ENCODE measurements around the gene RHBDL2. TPM values are rescaled to one million over a fixed set of nuclear protein-coding genes. Genes with fewer than 3 reads are reported as not detected.

Gene RHBDL2
- total and polyA plus RNA-seq, 4 donors = 0.14 to 0.28 (median 0.17) TPM; not detected in 1

GRCh38 chr1:38953433-38953860 lies 11.8 kb upstream of the RHBDL2 start:
- Histone ChIP-seq H3K27ac (ENCODE audit: low read depth in 1 of 2, low read length in 2 of 2) (no peak overlapping the region), H3K9ac (ENCODE audit: low read depth in 1 of 2, low read length in 2 of 2) (no peak overlapping the region), H3K4me1 (ENCODE audit: control insufficient read depth in 4 of 4, insufficient read depth in 4 of 4, low read length in 3 of 4) (no peaks in the 10 kb centered on the region), H3K27me3 (ENCODE audit: control insufficient read depth in 4 of 4, insufficient read depth in 4 of 4, low read length in 3 of 4) (no peaks in the 10 kb centered on the region), H3K9me3 (ENCODE audit: control insufficient read depth in 4 of 4, low read length in 3 of 4) (no peaks in the 10 kb centered on the region), H3K36me3 (ENCODE audit: control insufficient read depth in 4 of 4, insufficient read depth in 3 of 4, low read depth in 1 of 4, low read length in 3 of 4) (no peaks in the 10 kb centered on the region), H3K4me3 (ENCODE audit: low read depth in 1 of 3, low read length in 3 of 3) (no peak overlapping the region)
- no peak for DNase-seq (ENCODE audit: low spot score)
- 51% methylated on average over 4 of the region's 4 CpGs for WGBS
- TF ChIP-seq JUND (IDR thresholded peaks at IDR 0.05) = no peak

DNA sequence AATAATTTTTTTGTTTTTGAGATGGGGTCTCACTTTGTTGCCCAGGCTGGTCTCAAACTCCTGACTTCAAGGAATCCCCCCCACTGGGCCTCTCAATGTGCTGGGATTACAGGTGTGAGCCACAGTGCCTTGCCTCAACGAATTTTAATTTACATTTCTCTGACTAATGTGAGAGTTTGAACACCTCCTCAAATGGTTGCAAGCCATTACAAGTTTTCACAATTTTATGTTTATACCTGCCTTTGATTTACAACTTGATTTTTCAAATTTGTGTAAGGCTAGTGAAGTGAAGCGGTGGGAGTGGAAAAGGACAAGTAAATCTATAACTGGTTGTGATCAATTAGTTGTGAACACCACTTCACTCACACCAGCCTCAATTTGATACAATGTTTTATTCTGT lies 8.9 kb upstream of the RHBDL2 start:
- Histone ChIP-seq H3K9ac (ENCODE audit: low read depth in 1 of 2, low read length in 2 of 2) (no peak overlapping the region), H3K4me3 (ENCODE audit: low read depth in 1 of 3, low read length in 3 of 3) (no peak overlapping the region), H3K9me3 (ENCODE audit: control insufficient read depth in 4 of 4, low read length in 3 of 4) (no peaks in the 10 kb centered on the region), H3K27me3 (ENCODE audit: control insufficient read depth in 4 of 4, insufficient read depth in 4 of 4, low read length in 3 of 4) (no peaks in the 10 kb centered on the region), H3K36me3 (ENCODE audit: control insufficient read depth in 4 of 4, insufficient read depth in 3 of 4, low read depth in 1 of 4, low read length in 3 of 4) (no peaks in the 10 kb centered on the region), H3K27ac (ENCODE audit: low read depth in 1 of 2, low read length in 2 of 2) (no peak overlapping the region), H3K4me1 (ENCODE audit: control insufficient read depth in 4 of 4, insufficient read depth in 4 of 4, low read length in 3 of 4) (no peaks in the 10 kb centered on the region)
- WGBS = 74% methylated on average over 2 of the region's 2 CpGs
- TF ChIP-seq FOXA1 (IDR thresholded peaks at IDR 0.05) (no peak), HNF4A (conservative IDR thresholded peaks at IDR 0.05) (no peak), FOXA2 (IDR thresholded peaks at IDR 0.05) (no peak), CTCF (IDR thresholded peaks at IDR 0.05; ENCODE audit: low read depth, low read length, missing input control) (no peak), EGR1 (IDR thresholded peaks at IDR 0.05; ENCODE audit: low read depth in 2 of 2) (no peak), ATF3 (IDR thresholded peaks at IDR 0.05) (no peak)
- no peak for DNase-seq (ENCODE audit: low spot score)

GRCh38 chr1:38944547-38944946 lies 2.9 kb upstream of the RHBDL2 start:
- no peaks in the 10 kb centered on the region for H3K27me3 ChIP-seq (ENCODE audit: control insufficient read depth in 4 of 4, insufficient read depth in 4 of 4, low read length in 3 of 4)
- TF ChIP-seq FOXA1 (IDR thresholded peaks at IDR 0.05) (no peak), NR2F2 (IDR thresholded peaks at IDR 0.05) (no peak)
- no peaks in the 10 kb centered on the region for H3K9me3 ChIP-seq (ENCODE audit: control insufficient read depth in 4 of 4, low read length in 3 of 4)
- H3K36me3 ChIP-seq (ENCODE audit: control insufficient read depth in 4 of 4, insufficient read depth in 3 of 4, low read depth in 1 of 4, low read length in 3 of 4) = no peaks in the 10 kb centered on the region
- no peak overlapping the region for H3K27ac ChIP-seq (ENCODE audit: low read depth in 1 of 2, low read length in 2 of 2)
- 92% methylated on average over 4 of the region's 4 CpGs for WGBS
- H3K4me1 ChIP-seq (ENCODE audit: control insufficient read depth in 4 of 4, insufficient read depth in 4 of 4, low read length in 3 of 4) = no peaks in the 10 kb centered on the region
- H3K4me3 ChIP-seq (ENCODE audit: low read depth in 1 of 3, low read length in 3 of 3) = no peak overlapping the region
- no peak overlapping the region for H3K9ac ChIP-seq (ENCODE audit: low read depth in 1 of 2, low read length in 2 of 2)
- DNase-seq (ENCODE audit: low spot score) = no peak

DNA sequence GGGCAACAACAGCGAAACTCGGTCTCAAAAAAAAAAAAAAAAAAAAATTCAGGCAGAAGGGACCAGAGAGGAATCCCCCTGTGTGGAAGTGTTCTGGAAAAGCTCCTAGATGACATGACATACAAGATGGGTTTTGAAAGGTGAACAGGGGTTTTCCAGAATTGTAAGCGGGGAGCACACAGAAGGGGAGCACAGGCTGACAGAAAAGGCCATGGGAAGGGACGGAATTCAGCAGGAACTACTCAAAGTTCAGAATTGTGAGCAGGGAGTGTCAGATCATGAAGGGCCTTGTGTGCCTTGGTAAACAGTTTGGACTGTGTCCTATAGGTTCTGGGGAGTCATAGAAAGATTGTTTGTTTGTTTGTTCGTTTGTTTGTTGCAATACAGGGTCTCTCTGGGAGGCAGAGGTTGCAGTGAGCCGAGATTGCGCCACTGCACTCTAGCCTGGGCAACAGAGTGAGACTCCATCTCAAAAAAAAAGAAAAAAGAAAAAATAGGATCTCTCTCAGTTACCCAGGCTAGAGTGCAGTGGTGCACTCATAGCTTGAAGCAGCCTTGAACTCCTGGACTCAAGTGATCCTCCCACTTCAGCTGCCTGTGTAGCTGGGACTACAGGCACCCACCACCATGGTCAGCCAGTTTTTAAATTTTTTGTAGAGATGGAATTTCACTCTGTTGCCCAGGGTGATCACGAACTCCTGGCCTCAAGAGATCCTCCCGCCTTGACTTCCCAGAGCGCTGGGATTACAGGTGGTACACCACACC lies 1.2 kb upstream of the RHBDL2 start:
- WGBS = 94% methylated on average over 10 of the region's 10 CpGs
- TF ChIP-seq RAD21 (IDR thresholded peaks at IDR 0.05) (no peak), JUND (IDR thresholded peaks at IDR 0.05) (no peak), SP1 (IDR thresholded peaks at IDR 0.05) (no peak), FOXA2 (IDR thresholded peaks at IDR 0.05) (no peak), MAX (IDR thresholded peaks at IDR 0.05) (no peak), GABPA (IDR thresholded peaks at IDR 0.05 in 1 of 2, conservative IDR thresholded peaks at IDR 0.05 in 1 of 2) (no peak), NR2F2 (IDR thresholded peaks at IDR 0.05) (no peak), ZBTB33 (IDR thresholded peaks at IDR 0.05) (no peak), TAF1 (conservative IDR thresholded peaks at IDR 0.05) (no peak), HNF4G (IDR thresholded peaks at IDR 0.05) (no peak), RXRA (IDR thresholded peaks at IDR 0.05) (no peak)

More for the DNA sequence above, 1.2 kb upstream of the RHBDL2 start:
- no peak overlapping the region for H3K4me3 ChIP-seq (ENCODE audit: low read depth in 1 of 3, low read length in 3 of 3)
- no peaks in the 10 kb centered on the region for H3K36me3 ChIP-seq (ENCODE audit: control insufficient read depth in 4 of 4, insufficient read depth in 3 of 4, low read depth in 1 of 4, low read length in 3 of 4)
- DNase-seq (ENCODE audit: low spot score) = no peak
- no peak overlapping the region for H3K9ac ChIP-seq (ENCODE audit: low read depth in 1 of 2, low read length in 2 of 2)
- H3K27ac ChIP-seq (ENCODE audit: low read depth in 1 of 2, low read length in 2 of 2) = no peak overlapping the region
- H3K27me3 ChIP-seq (ENCODE audit: control insufficient read depth in 4 of 4, insufficient read depth in 4 of 4, low read length in 3 of 4) = no peaks in the 10 kb centered on the region
- H3K9me3 ChIP-seq (ENCODE audit: control insufficient read depth in 4 of 4, low read length in 3 of 4) = no peaks in the 10 kb centered on the region
- H3K4me1 ChIP-seq (ENCODE audit: control insufficient read depth in 4 of 4, insufficient read depth in 4 of 4, low read length in 3 of 4) = no peaks in the 10 kb centered on the region
